Measurements from ENCODE around the gene KLF15. TPM values are rescaled to one million over a fixed set of nuclear protein-coding genes. Genes with fewer than 3 reads are reported as not detected.

Gene KLF15
- total and polyA plus RNA-seq, 2 experiments from 2014 or later = 3.5 to 19.8 TPM

- peaks cover 3% of the 10 kb centered on the region for H3K4me1 Mint-ChIP-seq
- H3K4me2 ChIP-seq = no peak overlapping the region
- no peaks in the 10 kb centered on the region for H3K79me2 ChIP-seq (replicated peaks; ENCODE audit: insufficient read depth)
- H3K27me3 Mint-ChIP-seq (ENCODE audit: insufficient read depth, low read depth, poor library complexity) = peaks cover 19% of the 10 kb centered on the region
- no peaks in the 10 kb centered on the region for H4K20me1 ChIP-seq (replicated peaks; ENCODE audit: insufficient read depth)
- H3F3A ChIP-seq (replicated peaks; ENCODE audit: low read depth) = no peaks in the 10 kb centered on the region
- no peaks in the 10 kb centered on the region for H3K4me1 ChIP-seq (ENCODE audit: insufficient read depth)
- no peak for DNase-seq (ENCODE audit: low spot score)
- no peak overlapping the region for H3K4me3 Mint-ChIP-seq
- ATAC-seq = no peak
- H2AFZ ChIP-seq = no peak overlapping the region
- no peak for TF ChIP-seq NANOG (IDR thresholded peaks at IDR 0.05; ENCODE audit: borderline replicate concordance)
- TF ChIP-seq EZH2phosphoT487 (IDR thresholded peaks at IDR 0.05; ENCODE audit: unreplicated experiment) = no peak
- H3K27ac Mint-ChIP-seq = no peak overlapping the region
- H3K36me3 ChIP-seq (ENCODE audit: insufficient read depth) = no peaks in the 10 kb centered on the region
- peaks cover 7% of the 10 kb centered on the region; the same call in 2 of the 3 replicates for H3K36me3 Mint-ChIP-seq (ENCODE audit: low read depth)
- H3K27ac ChIP-seq (ENCODE audit: low read depth) = no peak overlapping the region
- no peak overlapping the region for H3K4me3 ChIP-seq
- no peaks in the 10 kb centered on the region for H3K9me2 ChIP-seq (ENCODE audit: insufficient read depth)
- H3K27me3 ChIP-seq (ENCODE audit: insufficient read depth) = no peaks in the 10 kb centered on the region
- no peaks in the 10 kb centered on the region for H3K9me3 Mint-ChIP-seq
These were observed 16.6 kb downstream of the KLF15 start for GRCh38 chr3:126340596-126340942.

- no peak overlapping the region for H3K4me2 ChIP-seq
- DNase-seq (ENCODE audit: low spot score) = no peak
These were observed 17.1 kb downstream of the KLF15 start for GRCh38 chr3:126340081-126340511.

More at GRCh38 chr3:126340081-126340511, 17.1 kb downstream of the KLF15 start:
- Histone ChIP-seq H3K36me3 (ENCODE audit: insufficient read depth) (no peaks in the 10 kb centered on the region), H3K4me1 (ENCODE audit: insufficient read depth) (no peaks in the 10 kb centered on the region), H4K20me1 (replicated peaks; ENCODE audit: insufficient read depth) (no peaks in the 10 kb centered on the region), H3K27ac (ENCODE audit: low read depth) (no peak overlapping the region), H3K4me3 (no peak overlapping the region), H3K9me2 (ENCODE audit: insufficient read depth) (no peaks in the 10 kb centered on the region), H3F3A (replicated peaks; ENCODE audit: low read depth) (no peaks in the 10 kb centered on the region), H3K27me3 (ENCODE audit: insufficient read depth) (no peaks in the 10 kb centered on the region), H2AFZ (no peak overlapping the region), H3K79me2 (replicated peaks; ENCODE audit: insufficient read depth) (no peaks in the 10 kb centered on the region)
- ATAC-seq = no peak
- Mint-ChIP-seq H3K4me1 (peaks cover 3% of the 10 kb centered on the region), H3K4me3 (no peak overlapping the region), H3K27me3 (ENCODE audit: insufficient read depth, low read depth, poor library complexity) (peaks cover 15% of the 10 kb centered on the region), H3K9me3 (no peaks in the 10 kb centered on the region), H3K27ac (no peak overlapping the region), H3K36me3 (ENCODE audit: low read depth) (peaks cover 2% of the 10 kb centered on the region; the same call in 1 of the 3 replicates)
- TF ChIP-seq REST (IDR thresholded peaks at IDR 0.05; ENCODE audit: unreplicated experiment) = no peak
- TF ChIP-seq ZNF114 (CRISPR knock-in tag; IDR thresholded peaks at IDR 0.05) = no peak
- TF ChIP-seq ZNF331 (CRISPR knock-in tag; IDR thresholded peaks at IDR 0.05; ENCODE audit: low read depth) = no peak
- no peak for TF ChIP-seq CTCF (conservative IDR thresholded peaks at IDR 0.05; ENCODE audit: low read depth in 2 of 2)
- no peak for TF ChIP-seq CREB1 (CRISPR knock-in tag; IDR thresholded peaks at IDR 0.05; ENCODE audit: low read depth)
- TF ChIP-seq JUNB (IDR thresholded peaks at IDR 0.05; ENCODE audit: unreplicated experiment) = no peak
- no peak for TF ChIP-seq POLR2AphosphoS5 (IDR thresholded peaks at IDR 0.05; ENCODE audit: low read depth)
- no peak for TF ChIP-seq ZNF462 (CRISPR knock-in tag; IDR thresholded peaks at IDR 0.05)
- no peak for TF ChIP-seq STAT1 (IDR thresholded peaks at IDR 0.05; ENCODE audit: unreplicated experiment)
- TF ChIP-seq EZH2 (IDR thresholded peaks at IDR 0.05; ENCODE audit: low read depth, unreplicated experiment) = no peak
- no peak for TF ChIP-seq EZH2phosphoT487 (IDR thresholded peaks at IDR 0.05; ENCODE audit: unreplicated experiment)
